GM23248 (cell line): ENCODE results near the gene CHRNB1. TPM values are rescaled to one million over a fixed set of nuclear protein-coding genes. Genes with fewer than 3 reads are reported as not detected.

Experiments used
- DNase-seq: peaks from one replicate; pipeline ENCODE4 v3.0.0-alpha.2; 2015
- H2AFZ ChIP-seq: fragments of 200-600 bp; sonication (generic); 2 replicates; pipeline ENCODE4 v1.6.1; 2016; ENCODE audit warnings: antibody characterized with exemption
- H3F3A ChIP-seq: fragments of 200-600 bp; sonication (generic); 2 replicates; pipeline ENCODE4 v1.6.1; 2016; ENCODE audit warnings: mild to moderate bottlenecking, antibody characterized with exemption, mixed run types; ENCODE audit not compliant: insufficient read depth
- H3K27ac ChIP-seq: fragments of 200-600 bp; sonication (generic); 2 replicates; pipeline ENCODE4 v1.5.1; 2016; ENCODE audit warnings: mild to moderate bottlenecking
- H3K27me3 ChIP-seq: fragments of 200-600 bp; sonication (generic); replicated peaks from 2 replicates; pipeline ENCODE4 v1.6.1; 2016; ENCODE audit warnings: mild to moderate bottlenecking; ENCODE audit not compliant: insufficient read depth
- H3K36me3 ChIP-seq: fragments of 200-600 bp; sonication (generic); 2 replicates; pipeline ENCODE4 v1.6.1; 2016; ENCODE audit warnings: low read depth, mild to moderate bottlenecking
- H3K4me1 ChIP-seq: fragments of 200-600 bp; sonication (generic); 2 replicates; pipeline ENCODE4 v1.6.1; 2016; ENCODE audit warnings: mild to moderate bottlenecking; ENCODE audit not compliant: insufficient read depth
- H3K4me2 ChIP-seq: fragments of 200-600 bp; sonication (generic); one replicate; pipeline ENCODE4 v1.6.1; 2016; ENCODE audit warnings: mild to moderate bottlenecking; ENCODE audit not compliant: unreplicated experiment
- H3K4me3 ChIP-seq: fragments of 200-600 bp; sonication (generic); 2 replicates; pipeline ENCODE4 v1.5.1; 2016; ENCODE audit warnings: mild to moderate bottlenecking
- H3K79me2 ChIP-seq: fragments of 200-600 bp; sonication (generic); 2 replicates; pipeline ENCODE4 v1.6.1; 2016; ENCODE audit warnings: mild to moderate bottlenecking; ENCODE audit not compliant: insufficient read depth
- H3K9ac ChIP-seq: fragments of 200-600 bp; sonication (generic); 2 replicates; pipeline ENCODE4 v1.6.1; 2016; ENCODE audit warnings: mild to moderate bottlenecking
- H3K9me2 ChIP-seq: fragments of 200-600 bp; sonication (generic); 2 replicates; pipeline ENCODE4 v1.6.1; 2016; ENCODE audit warnings: mixed run types, mild to moderate bottlenecking, moderate library complexity; ENCODE audit not compliant: insufficient read depth
- H3K9me3 ChIP-seq: fragments of 200-600 bp; sonication (generic); one replicate; pipeline ENCODE4 v1.6.1; 2017; ENCODE audit warnings: low read depth
- H4K20me1 ChIP-seq: fragments of 200-600 bp; sonication (generic); 2 replicates; pipeline ENCODE4 v1.6.0; 2016; ENCODE audit not compliant: insufficient read depth
- EZH2 ChIP-seq: fragments of 200-600 bp; sonication (generic); IDR thresholded peaks from 2 replicates; pipeline ENCODE4 v1.6.1; 2018; ENCODE audit warnings: antibody characterized with exemption, mild to moderate bottlenecking; ENCODE audit not compliant: insufficient read depth, poor library complexity, severe bottlenecking
- EZH2phosphoT487 ChIP-seq: fragments of 200-600 bp; sonication (generic); IDR thresholded peaks from 2 replicates; pipeline ENCODE4 v1.6.1; 2018; ENCODE audit warnings: antibody characterized with exemption, moderate library complexity, mild to moderate bottlenecking, low read depth; ENCODE audit not compliant: insufficient read depth
- WGBS, 2 experiments: methylation state at CpG; one replicate each; pipeline ENCODE4 v1.1.6; 2015 to 2017; ENCODE audit warnings: low lambda C conversion rate in 2 of 2, low coverage in 1 of 2; ENCODE audit errors: missing lambda C conversion rate in 2 of 2; 5-methylcytosine and 5-hydroxymethylcytosine counted together
- in situ Hi-C: fragments of 300-500 bp; cut with MboI; formaldehyde crosslinking; loops from 2 replicates; pipeline ENCODE4 v1.15.0; 2020
- polyA plus RNA-seq: library from polyadenylated mRNA; unstranded; fragments of >200 nt; fragmentation: Nextera tagmentation; extraction: Ambion mirVana; gene quantifications from 2 replicates; pipeline ENCODE4 v1.2.1, GENCODE V29; 2016
- total RNA-seq: library from RNA; depleted of rRNA; stranded (reverse); fragments of >200 nt; shearing (Covaris generic); gene quantifications from 2 replicates; pipeline ENCODE4 v1.2.3, GENCODE V29; 2014

Gene CHRNB1
- total and polyA plus RNA-seq, 2 experiments from 2014 or later = 3.5 to 4.9 TPM

GRCh38 chr17:7426203-7426863 lies 18.5 kb upstream of the CHRNB1 start:
- DNase-seq = no peak
- no peak overlapping the region for H2AFZ ChIP-seq
- H3F3A ChIP-seq = peaks cover 4% of the 10 kb centered on the region; the same call in 1 of the 2 replicates
- H3K9me3 ChIP-seq = no peaks in the 10 kb centered on the region
- H3K4me2 ChIP-seq = no peak overlapping the region
- H3K9me2 ChIP-seq = no peaks in the 10 kb centered on the region
- WGBS, 2 experiments = 88 to 93% methylated on average over 31 to 33 of the region's 33 CpGs
- no peaks in the 10 kb centered on the region for H3K79me2 ChIP-seq
- H3K36me3 ChIP-seq = no peaks in the 10 kb centered on the region
- no peak overlapping the region for H3K27ac ChIP-seq
- H3K4me1 ChIP-seq = no peaks in the 10 kb centered on the region; the same call in 1 of the 2 replicates
- H4K20me1 ChIP-seq = no peaks in the 10 kb centered on the region
- no peak overlapping the region for H3K4me3 ChIP-seq
- in situ Hi-C loops = no loop called here
- H3K27me3 ChIP-seq = no peaks in the 10 kb centered on the region
- no peak overlapping the region for H3K9ac ChIP-seq
- TF ChIP-seq EZH2 (no peak), EZH2phosphoT487 (no peak)

- 87 to 89% methylated on average over 16 to 29 of the region's 29 CpGs for WGBS, 2 experiments
- Histone ChIP-seq H3K27ac (no peak overlapping the region), H2AFZ (no peak overlapping the region), H3K9me2 (no peaks in the 10 kb centered on the region), H3K4me3 (no peak overlapping the region), H3F3A (peaks cover 8% of the 10 kb centered on the region; the same call in 1 of the 2 replicates), H3K36me3 (no peaks in the 10 kb centered on the region), H3K4me1 (no peaks in the 10 kb centered on the region; the same call in 1 of the 2 replicates), H3K27me3 (no peaks in the 10 kb centered on the region), H3K4me2 (no peak overlapping the region), H3K79me2 (no peaks in the 10 kb centered on the region), H3K9me3 (no peaks in the 10 kb centered on the region), H3K9ac (no peak overlapping the region), H4K20me1 (no peaks in the 10 kb centered on the region)
- in situ Hi-C loops = no loop called here
- DNase-seq = no peak
- no peak for TF ChIP-seq EZH2phosphoT487
- no peak for TF ChIP-seq EZH2
Observed at GRCh38 chr17:7426896-7427489, 17.9 kb upstream of the CHRNB1 start.

DNA sequence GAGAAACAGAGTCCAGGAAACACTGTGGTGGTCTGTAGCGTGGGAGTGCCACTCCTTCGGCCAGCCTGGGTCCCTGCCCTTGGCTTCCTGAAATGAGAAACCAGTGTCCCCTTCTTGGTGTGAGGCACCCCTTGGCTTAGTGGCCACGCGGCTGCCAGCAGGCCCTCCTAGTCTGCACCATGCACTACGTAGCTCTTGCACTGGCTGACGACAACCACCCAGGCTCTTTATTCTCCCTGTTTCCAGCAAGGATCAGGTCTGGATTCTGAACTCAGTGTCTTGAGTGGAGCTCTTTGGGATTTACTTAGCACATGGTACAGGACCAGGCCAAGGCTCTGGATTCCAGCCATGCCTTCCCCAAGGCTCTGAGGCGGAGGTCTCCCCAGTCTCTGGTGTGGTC lies 17.3 kb upstream of the CHRNB1 start:
- Histone ChIP-seq H3K36me3 (no peaks in the 10 kb centered on the region), H4K20me1 (no peaks in the 10 kb centered on the region), H3K9ac (no peak overlapping the region), H3K4me1 (no peaks in the 10 kb centered on the region; the same call in 1 of the 2 replicates), H3K9me2 (no peaks in the 10 kb centered on the region), H3K4me2 (no peak overlapping the region), H3K27me3 (no peaks in the 10 kb centered on the region), H3K79me2 (no peaks in the 10 kb centered on the region), H3K9me3 (no peaks in the 10 kb centered on the region), H3K4me3 (no peak overlapping the region), H3F3A (peaks cover 8% of the 10 kb centered on the region; the same call in 1 of the 2 replicates), H2AFZ (no peak overlapping the region), H3K27ac (no peak overlapping the region)
- TF ChIP-seq EZH2 = no peak
- TF ChIP-seq EZH2phosphoT487 = no peak
- in situ Hi-C loops = no loop called here
- no peak for DNase-seq
- WGBS, 2 experiments = 66 to 88% methylated on average over 7 of the region's 7 CpGs

- H3K27me3 ChIP-seq = no peaks in the 10 kb centered on the region
- no peak within 1 kb of the TSS for H2AFZ ChIP-seq
- no peaks in the 10 kb centered on the region; the same call in 1 of the 2 replicates for H3K4me1 ChIP-seq
- H4K20me1 ChIP-seq = no peaks in the 10 kb centered on the region
- no peaks in the 10 kb centered on the region for H3K79me2 ChIP-seq
- no peak within 1 kb of the TSS for H3K4me2 ChIP-seq
- no peaks in the 10 kb centered on the region for H3K36me3 ChIP-seq
- peak; percentile 15 for DNase-seq
- no peaks in the 10 kb centered on the region for H3K9me2 ChIP-seq
- in situ Hi-C loops = no loop called here
- no peaks in the 10 kb centered on the region for H3K9me3 ChIP-seq
- H3K4me3 ChIP-seq = no peak within 1 kb of the TSS
- 51 to 72% methylated on average over 5 of the region's 5 CpGs for WGBS, 2 experiments
- no peak within 1 kb of the TSS for H3K9ac ChIP-seq
- TF ChIP-seq EZH2phosphoT487 (no peak), EZH2 (no peak)
- no peak within 1 kb of the TSS for H3K27ac ChIP-seq
- peaks cover 8% of the 10 kb centered on the region; the same call in 1 of the 2 replicates for H3F3A ChIP-seq
Observed at GRCh38 chr17:7428557-7428956, 16.3 kb upstream of the CHRNB1 start, which contains the start of gene SPEM3. SPEM3 (plus strand) TSS chr17:7428857; CDS start chr17:7428903, 46 bp downstream.
